Fibroblast of mammary gland (primary cell): ENCODE results near the gene CCDC150.
A peak's percentile ranks its signal among the peaks of the same experiment; 100 is the strongest.

Experiments
- DNase-seq: peaks from one replicate; pipeline ENCODE4 v3.0.0-alpha.2; 2010; ENCODE audit warnings: low read depth
- H3K4me3 ChIP-seq: 2 replicates; pipeline ENCODE4 v1.5.1; 2011; ENCODE audit warnings: low read depth, mild to moderate bottlenecking, low read length, moderate library complexity; ENCODE audit not compliant: control insufficient read depth
- CTCF ChIP-seq: conservative IDR thresholded peaks from 2 replicates; pipeline ENCODE4 v1.5.1; 2011; ENCODE audit warnings: low read depth, low read length, inconsistent platforms; ENCODE audit not compliant: control insufficient read depth, insufficient read depth

CCDC150 gene

GRCh38 chr2:196594158-196594557 is 45.4 kb upstream of the CCDC150 start:
- TF ChIP-seq CTCF: no peak
- no peak overlapping the region for H3K4me3 ChIP-seq
- DNase-seq: no peak

- no peak for TF ChIP-seq CTCF
- H3K4me3 ChIP-seq: no peak overlapping the region
- no peak for DNase-seq
Measured at GRCh38 chr2:196597531-196597930, 42.0 kb upstream of the CCDC150 start.

- DNase-seq: no peak
- no peak overlapping the region for H3K4me3 ChIP-seq
- TF ChIP-seq CTCF: no peak
Measured at GRCh38 chr2:196598412-196598811, 41.1 kb upstream of the CCDC150 start.

- no peak for TF ChIP-seq CTCF
- H3K4me3 ChIP-seq: no peak overlapping the region
- DNase-seq: no peak
Measured at GRCh38 chr2:196598846-196599245, 40.7 kb upstream of the CCDC150 start.

GRCh38 chr2:196601430-196602306 is 37.8 kb upstream of the CCDC150 start:
- DNase-seq: peak; percentile 88
- no peak overlapping the region for H3K4me3 ChIP-seq
- TF ChIP-seq CTCF: no peak

GRCh38 chr2:196604196-196604595 is 35.3 kb upstream of the CCDC150 start:
- no peak for TF ChIP-seq CTCF
- no peak overlapping the region for H3K4me3 ChIP-seq
- no peak for DNase-seq

- no peak overlapping the region for H3K4me3 ChIP-seq
- no peak for TF ChIP-seq CTCF
- DNase-seq: no peak
Measured at GRCh38 chr2:196606516-196606915, 33.0 kb upstream of the CCDC150 start.
